GM18519 (cell line): Measurements from ENCODE around the gene EMSY.
"Not testable (repeated sequence)": the region's sequence is repeated elsewhere in the genome, so short reads cannot be mapped to it uniquely, and the experiment has no call there.

Source experiments
- ATAC-seq: cut with Tn5 transposase; IDR thresholded peaks from one replicate; pipeline ENCODE4 v1.9.1; 2021; ENCODE audit warnings: mild to moderate bottlenecking, moderate library complexity; ENCODE audit not compliant: unreplicated experiment, low FRiP score

The EMSY gene, protein sequence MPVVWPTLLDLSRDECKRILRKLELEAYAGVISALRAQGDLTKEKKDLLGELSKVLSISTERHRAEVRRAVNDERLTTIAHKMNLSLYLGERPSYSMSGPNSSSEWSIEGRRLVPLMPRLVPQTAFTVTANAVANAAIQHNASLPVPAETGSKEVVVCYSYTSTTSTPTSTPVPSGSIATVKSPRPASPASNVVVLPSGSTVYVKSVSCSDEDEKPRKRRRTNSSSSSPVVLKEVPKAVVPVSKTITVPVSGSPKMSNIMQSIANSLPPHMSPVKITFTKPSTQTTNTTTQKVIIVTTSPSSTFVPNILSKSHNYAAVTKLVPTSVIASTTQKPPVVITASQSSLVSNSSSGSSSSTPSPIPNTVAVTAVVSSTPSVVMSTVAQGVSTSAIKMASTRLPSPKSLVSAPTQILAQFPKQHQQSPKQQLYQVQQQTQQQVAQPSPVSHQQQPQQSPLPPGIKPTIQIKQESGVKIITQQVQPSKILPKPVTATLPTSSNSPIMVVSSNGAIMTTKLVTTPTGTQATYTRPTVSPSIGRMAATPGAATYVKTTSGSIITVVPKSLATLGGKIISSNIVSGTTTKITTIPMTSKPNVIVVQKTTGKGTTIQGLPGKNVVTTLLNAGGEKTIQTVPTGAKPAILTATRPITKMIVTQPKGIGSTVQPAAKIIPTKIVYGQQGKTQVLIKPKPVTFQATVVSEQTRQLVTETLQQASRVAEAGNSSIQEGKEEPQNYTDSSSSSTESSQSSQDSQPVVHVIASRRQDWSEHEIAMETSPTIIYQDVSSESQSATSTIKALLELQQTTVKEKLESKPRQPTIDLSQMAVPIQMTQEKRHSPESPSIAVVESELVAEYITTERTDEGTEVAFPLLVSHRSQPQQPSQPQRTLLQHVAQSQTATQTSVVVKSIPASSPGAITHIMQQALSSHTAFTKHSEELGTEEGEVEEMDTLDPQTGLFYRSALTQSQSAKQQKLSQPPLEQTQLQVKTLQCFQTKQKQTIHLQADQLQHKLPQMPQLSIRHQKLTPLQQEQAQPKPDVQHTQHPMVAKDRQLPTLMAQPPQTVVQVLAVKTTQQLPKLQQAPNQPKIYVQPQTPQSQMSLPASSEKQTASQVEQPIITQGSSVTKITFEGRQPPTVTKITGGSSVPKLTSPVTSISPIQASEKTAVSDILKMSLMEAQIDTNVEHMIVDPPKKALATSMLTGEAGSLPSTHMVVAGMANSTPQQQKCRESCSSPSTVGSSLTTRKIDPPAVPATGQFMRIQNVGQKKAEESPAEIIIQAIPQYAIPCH (N-terminal part only)

DNA sequence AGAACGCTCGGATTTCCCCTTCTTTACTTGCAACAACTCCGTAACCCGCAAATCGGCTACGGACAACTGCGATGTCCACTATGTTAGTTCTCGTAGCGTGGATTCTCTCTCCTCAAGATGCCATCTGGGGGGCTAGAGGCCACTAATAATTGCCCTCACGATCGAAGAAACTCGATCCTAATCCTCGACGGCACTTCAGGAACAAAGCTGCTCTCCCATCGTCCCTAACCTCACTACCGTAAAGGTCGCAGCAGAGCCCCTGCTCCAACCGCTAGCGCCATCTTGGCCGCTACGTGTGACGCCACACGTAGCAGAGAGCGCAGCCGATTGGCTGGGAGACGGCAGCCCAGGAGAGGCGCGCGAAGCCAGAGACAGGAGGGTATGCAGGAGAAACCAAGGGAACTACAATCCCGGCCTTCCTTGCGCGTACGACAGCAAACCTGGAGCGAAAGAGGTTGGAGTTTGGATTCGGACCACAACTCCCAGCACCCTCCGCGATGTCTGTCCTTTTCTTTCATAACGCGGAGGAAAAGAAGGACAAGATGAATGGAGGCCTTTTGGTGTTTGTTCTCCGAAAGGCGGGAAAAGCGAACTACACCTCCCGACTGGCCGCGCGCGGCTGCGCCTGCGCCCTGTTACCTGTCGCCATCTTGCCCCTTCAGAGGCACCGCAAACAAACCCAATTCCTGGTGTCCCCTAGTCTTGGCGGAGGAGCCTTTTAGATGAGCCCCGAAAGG is at the start of gene EMSY:
Gene EMSY, plus strand, starts transcription at position 635 of the 737 bp plus-strand sequence. CDS start 1,921 bp downstream, outside the sequence.
- peak; percentile 89 for ATAC-seq

DNA sequence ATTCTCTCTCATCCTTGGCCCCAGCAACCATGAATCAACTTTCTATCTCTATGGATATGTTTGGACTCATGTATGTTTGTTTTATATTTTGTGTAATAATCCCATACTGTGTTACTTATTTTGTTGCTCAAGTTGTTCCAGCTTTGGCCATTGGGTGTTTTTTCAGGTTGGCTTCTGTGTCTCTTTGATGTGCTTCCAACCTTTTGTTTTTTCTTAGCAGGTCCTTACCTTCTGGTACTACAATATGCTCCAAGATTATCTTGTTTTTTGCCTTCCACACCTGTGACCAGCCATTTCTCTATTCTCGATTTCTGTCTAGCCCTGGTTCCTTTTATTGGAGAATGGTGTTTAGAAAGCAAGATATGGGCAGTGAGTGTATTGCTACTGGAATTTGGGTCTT is 49.5 kb upstream of the EMSY start:
- no peak for ATAC-seq

DNA sequence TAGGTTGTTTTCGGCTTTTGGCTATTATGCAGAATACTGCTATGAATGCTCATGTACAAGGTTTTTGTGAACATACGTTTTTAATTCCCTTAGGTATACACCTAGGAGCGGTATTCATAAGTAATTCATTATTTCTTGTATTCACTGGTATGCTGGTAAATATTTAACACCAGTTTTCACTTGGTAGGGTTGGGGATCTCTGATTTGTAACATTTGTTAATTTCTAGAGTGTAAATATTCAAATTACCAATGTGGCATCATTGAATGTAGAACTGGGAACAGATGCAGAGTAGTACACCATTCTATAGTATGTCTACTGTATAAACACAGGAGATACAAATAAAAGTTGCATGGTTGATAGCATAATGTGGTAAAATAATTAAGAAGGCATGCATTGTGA is 47.4 kb upstream of the EMSY start:
- no peak for ATAC-seq

DNA sequence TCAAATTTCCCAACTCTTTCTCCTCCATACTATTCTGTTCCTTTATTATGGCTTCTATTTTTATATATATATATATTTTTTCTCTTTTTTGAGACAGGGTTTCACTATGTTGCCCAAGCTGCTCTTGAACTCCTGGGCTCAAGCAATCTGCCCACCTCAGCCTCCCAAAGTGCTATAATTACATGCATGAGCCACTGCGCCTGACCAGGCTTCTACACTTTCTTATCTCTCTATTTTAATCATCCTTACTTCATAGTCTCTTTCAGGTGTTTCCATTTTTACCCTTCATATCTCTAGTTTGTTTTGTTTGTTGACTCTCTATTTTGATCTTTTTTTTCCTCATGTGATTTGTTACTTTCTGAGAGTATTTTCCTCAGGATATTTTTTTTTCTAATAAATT is 43.9 kb upstream of the EMSY start:
- no peak for ATAC-seq

DNA sequence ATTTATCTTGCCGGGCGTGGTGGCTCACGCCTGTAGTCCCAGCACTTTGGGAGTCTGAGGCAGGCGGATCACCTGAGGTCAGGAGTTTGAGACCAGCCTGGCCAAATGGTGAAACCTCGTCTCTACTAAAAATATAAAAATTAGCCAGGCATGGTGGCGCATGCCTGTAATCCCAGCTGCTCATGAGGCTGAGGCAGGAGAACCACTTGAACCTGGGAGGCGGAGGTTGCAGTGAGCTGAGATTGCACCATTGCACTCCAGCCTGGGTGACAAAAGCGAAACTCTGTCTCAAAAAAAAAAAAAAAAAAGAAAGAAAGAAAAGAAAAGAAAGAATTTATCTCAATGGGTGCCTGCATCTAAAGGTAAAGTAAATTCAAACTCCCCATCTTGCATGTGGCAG is 43.3 kb upstream of the EMSY start:
- ATAC-seq: not testable (repeated sequence)

DNA sequence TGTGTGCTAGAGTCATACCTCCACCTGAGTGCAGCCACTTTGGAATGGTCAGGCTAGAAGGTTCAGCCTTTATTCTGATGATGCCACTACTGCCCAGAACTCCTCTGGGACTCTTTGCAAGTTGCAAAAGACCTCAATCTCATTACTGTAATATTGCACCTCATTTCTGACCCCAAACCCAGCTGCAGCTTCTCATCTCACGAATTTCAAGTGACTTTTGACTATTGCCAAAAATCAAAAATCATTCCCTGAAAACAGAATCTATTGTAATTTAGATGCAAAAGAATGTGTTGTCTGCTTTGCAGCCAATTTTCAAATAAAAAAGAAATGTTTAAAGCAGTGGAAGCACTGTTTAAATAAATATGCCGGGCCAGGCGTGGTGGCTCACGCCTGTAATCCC is 38.5 kb upstream of the EMSY start:
- ATAC-seq: no peak

DNA sequence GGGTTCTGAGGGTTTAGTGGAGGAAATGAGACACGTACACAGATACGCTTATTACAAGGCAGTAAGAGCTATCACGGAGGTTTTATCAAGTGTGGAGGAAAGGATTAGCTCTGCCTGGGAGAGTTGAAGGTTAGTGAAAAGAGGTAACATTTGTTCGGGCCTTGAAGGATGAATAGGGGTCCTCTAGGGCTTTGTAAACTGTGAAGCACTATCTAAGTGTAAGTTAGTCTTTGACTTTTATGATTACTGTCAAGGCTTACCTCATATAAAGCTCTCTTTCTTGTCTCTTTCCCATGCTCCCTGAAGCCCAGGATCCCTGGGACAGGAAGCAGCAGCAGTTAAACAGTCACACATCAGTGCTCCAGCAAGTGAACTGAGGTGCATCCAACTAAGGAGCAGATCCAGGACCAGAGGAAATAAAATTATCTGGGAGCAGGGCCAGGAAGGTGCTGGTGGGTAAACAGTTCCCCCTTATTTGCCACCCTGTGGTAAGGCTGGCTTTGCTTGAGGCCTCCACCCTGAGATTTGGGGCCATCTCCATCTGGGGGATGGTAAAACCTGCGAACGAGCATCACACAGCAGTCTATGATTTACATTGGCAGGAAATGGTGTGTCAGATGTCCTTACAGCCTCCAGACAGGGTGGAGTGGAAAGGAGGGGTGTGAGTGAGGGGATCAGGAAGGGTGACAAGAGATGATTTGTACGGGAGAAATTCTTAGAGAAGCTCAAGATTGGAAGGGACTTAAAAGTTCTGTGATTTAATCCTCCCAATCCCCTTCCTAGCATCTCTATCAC is 36.5 kb upstream of the EMSY start:
- ATAC-seq: no peak

DNA sequence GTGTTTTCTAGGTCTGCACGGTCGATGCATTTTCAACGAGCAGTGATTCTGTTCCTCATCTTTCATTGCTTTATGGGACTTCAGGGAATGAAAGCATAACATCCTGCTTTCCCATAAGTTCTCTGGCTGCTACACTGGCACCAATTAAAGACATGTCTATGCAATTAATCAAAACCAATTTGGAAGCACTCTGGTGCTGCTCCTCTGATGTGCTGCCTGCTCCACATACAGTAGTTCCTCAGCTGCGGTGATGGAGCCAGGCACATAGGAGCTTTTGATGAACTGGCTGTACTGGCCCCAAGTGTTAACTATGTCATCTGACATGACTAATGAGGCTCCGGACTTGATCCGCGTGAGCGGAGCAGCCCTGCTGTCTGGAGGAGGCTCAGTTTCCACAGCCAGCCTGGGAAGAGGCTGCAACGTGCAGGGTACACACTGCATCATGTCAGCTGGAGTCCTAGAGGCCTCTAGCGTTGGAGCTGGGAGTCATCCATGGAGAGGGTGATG is 33.9 kb upstream of the EMSY start:
- no peak for ATAC-seq

DNA sequence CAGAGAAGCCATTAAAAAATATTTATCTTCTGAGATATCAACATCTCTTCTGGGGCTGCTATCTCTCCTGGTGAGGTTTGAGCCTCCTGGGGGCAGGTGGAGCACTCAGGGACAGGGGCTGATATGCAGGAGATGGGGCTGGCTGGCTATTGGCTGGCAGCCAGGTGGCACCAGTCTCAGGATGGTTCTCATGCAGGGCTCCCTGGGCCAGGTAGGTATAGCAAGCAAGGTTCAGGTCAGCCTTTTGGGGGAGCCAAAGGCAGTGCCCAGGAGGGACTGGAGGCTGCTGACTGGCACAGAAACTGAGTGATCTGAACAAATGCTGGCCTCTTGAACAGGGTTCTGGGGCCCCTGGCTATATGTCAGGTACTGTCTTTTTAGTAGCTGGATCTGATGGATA is 29.7 kb upstream of the EMSY start:
- no peak for ATAC-seq

DNA sequence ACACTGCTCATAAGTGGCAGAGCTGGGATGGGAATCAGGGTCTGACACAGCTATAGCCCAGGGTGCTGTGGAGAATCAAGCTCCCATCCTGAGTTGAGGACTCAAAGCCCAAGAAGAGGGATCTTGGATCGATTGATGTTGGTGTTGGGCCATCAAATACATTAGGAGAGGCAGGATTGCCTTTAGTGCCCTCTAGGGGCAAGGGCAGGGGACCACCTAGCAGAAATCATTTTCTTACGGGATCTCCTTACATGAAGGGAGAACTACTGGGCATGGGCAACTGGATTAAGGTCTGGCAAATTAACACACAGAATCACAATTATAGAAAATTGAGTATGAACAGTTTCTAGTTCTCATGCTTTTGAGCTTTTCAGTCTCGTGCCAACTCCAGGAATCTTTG is 24.9 kb upstream of the EMSY start:
- ATAC-seq: no peak

DNA sequence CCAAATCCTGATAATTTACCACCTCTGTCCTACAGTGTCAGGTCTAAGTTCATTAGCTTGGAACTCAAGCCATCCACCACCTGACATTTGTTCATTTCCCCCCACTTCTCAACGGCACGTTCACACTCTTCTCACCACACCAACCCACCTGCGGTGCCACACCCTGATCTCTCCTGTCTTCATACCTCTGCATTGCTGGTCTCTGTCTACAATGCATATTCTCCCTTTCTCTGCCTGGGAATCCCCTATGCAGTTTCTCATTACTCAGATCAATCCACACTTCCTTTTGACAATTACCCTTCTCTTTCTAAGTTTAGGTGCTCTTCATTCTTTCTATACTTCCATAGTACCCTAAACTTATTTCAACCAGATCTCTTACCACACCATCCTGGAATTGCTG is 20.4 kb upstream of the EMSY start:
- no peak for ATAC-seq

DNA sequence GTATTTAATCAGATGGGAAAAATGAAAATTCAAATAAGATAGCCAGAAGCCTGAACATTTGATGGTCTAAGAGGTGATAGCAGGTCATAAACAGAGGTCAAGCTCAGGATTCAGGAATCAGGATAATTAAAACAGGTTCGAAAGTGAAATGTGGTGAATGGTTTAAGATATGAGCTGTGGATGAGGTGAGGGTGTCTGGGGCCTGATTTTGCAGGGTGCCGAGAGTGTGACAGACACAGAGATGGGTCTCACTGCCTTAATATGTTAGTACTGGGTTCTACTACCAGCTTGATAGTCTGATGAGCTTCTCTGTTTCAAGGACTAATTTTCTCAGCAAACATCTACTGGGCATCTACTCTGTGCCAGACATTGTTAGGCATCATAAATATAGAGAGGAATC is 19.9 kb upstream of the EMSY start:
- ATAC-seq: no peak

DNA sequence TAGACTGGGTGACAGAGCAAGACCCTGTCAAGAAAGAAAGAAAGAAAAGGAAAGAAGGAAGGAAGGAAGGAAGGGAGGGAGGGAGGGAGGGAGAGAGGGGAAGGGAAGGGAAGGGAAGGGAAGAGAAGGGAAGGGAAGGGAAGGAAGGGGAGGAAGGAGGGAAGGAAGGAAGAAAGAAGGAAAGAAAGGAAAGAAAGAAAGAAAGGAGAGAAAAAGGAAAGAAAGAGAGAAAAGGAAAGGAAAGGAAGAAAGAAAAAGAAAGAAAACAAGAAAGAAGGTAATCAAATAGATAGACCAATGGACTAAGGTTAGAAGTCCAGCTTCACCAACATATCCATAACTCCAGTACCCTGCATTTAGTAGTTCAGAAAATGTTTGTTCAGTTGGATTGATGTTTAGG is 18.2 kb upstream of the EMSY start:
- no peak for ATAC-seq

DNA sequence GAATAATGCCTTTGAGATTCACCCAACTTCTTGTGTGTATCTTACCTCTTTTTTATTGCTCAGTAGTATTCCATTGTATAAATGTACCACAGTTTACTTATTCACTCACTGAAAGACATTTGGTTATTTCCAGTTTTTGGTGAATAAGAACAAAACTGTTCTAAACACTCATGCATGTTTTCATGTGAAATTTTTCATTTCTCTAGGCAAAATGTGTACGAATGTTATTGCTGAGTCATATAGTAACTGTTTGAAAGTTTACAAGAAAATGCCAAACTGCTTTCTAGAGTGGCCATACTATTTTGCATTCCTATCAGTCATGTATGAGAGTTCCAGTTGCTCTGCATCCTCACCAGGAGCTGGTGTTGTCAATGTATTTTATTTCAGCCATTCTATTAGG is 8.8 kb upstream of the EMSY start:
- ATAC-seq: no peak

DNA sequence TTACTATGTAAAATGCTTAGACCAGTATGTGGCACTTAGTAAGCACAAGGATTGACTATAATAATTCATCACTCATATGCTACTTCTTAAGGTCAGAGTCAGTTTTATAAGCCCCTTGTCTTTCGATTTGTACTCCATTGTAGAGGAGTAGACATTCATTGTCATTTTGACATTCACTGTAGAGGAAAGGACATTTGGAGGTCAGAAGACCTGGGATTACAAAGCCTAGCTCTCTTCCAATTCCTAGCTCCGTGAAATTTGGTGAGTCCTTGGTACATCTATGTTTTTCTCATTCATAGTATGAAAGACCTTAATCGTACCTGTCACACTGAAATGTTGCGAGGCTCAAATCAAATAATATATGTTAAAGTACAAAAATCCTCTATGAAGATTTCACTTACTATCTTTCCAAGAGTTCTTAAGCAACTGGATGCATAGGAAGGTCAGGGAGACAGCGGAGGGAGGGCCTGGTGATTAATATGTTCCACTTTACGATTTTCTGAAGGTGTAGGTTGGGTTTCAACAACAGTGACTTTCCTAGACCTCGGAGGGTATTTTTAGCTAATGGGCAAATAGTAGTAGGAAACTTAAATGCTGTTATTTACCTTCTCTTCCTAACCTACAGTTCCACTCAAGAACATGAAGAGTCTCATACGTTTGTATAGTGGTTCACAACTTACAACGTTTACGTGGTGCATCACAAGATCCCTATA is 1.4 kb upstream of the EMSY start:
- no peak for ATAC-seq

DNA sequence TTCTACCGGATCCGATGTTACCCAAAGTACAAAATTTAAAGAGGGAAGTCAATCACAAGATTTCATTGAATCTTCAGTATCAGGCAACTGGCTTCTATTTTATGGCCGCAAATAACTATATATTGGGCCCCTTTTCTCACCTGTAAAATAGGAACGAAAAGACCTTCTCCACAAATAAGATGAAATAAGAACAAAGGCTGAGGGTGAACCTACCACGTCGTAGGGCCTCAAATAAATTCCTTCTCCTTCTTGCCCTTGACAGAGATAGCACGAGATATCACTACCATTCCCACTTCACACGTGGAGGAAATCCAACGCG is 794 bp upstream of the EMSY start:
- no peak for ATAC-seq

DNA sequence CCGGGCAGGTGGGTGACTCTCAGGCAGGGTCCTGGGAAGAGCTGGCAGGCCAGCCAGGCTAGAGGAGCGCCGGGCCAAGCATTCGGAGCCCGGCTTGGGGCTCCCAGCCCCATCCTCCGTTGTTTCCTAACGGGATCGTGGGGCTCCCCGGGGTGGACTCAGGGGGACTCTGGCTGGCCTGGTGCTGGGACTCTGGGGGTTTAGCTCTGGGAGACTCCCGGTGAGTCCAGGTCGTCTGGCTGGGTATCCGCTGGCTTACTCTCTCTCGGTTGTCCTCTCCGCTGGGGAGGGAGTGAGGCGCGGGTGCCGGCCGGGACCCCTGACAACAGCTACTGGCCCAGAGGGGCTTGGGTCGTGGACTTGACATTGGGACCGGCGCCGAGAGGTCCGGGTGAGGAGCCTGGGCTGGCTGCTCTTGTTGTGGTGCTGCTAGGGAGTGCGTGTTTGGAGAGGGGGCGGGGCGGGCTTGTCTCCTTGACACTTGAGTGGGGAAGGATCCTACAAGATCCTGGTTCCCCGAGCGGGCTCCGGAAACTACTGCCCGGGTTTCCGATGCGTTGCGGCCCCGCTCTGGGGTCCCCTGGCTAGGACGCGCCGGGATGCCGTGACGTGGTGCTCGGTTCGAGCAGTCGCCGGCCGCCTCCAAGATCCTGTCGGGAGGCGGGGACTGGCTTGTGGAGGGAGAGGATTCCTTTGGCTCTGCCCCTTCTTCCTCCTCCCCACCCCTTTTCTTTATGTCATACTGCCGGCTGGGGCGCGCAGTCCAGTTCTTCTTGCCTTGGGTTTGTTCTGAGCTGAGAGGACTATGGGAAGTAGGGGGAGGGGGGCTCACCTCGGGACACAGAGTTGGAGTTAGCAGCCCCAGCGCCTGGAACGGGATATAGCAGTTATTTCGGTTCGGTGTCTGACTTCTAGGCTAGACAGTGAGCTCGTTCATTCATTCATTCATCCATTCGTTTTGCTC is 585 bp downstream of the EMSY start:
- ATAC-seq: no peak

DNA sequence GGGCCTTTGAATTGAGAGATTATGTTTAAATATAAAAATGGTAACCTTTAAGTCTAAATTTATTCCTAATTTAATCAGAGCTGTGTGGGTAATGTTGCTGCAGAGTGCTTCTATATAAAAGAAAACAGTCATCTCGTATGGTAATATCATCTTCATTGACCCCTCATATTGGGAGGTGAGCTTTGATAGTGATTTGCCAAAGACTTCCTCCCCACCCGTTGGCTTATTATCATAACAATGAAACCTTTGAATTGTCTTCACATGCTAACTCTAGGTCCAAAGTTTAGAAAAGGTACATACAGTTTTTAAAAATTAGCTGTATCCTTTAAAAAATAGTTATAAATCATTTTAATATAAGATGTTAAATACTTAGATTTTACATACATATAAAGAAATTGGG is 3.7 kb downstream of the EMSY start:
- ATAC-seq: no peak
